Stimulated activated CD4-positive, alpha-beta T cell treated with anti-CD3 and anti-CD28 coated beads, Interleukin-1b, Interleukin-23, amount 100 ng/mL, for 1 hour (primary cell): Measurements from ENCODE around the gene MCM7.

Experiments
- DNase-seq, 2 donors: peaks; one replicate each; pipeline ENCODE4 v3.0.0-alpha.2; 2020; ENCODE audit warnings: low read depth in 2 of 2

The MCM7 gene

DNA sequence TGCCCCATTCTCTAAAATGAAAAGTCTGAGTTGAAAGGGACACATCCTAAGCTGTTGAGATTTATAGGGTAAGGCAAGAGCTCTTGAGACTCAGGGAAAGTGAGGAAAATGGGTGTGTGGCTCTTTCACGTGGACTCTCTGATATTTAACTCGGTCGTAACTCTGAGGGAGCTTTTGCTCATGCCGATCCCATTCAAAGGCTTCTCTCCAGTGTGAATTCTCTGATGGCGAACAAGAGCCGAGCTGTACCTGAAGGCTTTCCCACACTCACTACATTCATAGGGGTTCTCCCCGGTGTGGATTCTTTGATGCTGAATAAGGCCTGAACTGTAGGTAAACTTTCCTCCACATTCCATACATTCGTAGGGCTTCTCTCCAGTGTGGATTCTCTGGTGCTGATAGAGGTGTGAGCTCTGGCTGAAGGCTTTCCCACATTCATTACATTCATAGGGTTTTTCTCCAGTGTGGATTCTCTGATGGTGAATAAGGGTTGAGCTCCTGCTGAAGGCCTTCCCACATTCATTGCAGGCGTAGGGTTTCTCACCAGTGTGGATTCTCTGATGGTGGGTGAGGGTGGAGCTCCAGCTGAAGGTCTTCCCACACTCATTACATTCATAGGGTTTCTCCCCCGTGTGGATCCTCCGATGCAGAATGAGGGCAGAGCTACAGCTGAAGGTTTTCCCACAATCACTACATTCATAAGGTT lies 30.0 kb downstream of the MCM7 start:
- no peak for DNase-seq

DNA sequence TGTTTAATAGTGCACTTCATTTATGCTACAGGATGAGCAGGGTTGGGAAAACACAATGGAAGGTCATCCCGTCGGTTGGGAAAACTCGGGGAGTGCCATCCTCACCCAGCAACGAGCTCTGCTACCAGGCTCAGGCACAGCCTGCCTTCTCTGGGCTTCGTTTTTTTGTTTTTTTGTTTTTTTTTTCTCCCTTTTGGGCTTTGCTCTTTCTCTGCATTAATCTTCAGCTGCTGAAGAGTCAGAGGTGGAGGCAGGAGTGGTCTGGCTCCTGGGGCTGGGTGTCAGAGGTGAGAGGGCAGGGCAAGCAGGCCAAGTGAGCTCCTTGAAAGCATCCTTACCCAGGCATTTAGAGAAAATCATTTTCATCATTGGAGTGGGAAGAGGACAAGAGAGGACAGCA lies 31.2 kb downstream of the MCM7 start:
- DNase-seq = no peak

DNA sequence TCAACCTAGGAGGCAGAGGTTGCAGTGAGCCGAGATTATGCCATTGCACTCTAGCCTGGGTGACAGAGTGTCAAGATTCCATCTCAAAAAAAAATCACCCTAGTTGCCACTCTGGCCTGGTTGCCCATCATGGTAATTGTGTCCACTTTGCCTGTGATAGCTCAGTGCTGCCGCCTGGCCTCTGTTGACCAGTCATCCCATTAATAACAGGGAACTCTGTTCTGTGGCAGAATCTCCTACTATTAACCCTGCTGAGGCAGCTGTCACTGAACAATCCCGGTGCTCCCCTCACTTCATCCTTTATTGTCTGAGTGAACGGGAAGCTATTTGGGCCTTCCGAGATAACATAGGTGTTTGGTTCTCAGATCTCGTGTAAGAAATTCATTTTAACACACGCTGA lies 34.2 kb downstream of the MCM7 start:
- DNase-seq = no peak

DNA sequence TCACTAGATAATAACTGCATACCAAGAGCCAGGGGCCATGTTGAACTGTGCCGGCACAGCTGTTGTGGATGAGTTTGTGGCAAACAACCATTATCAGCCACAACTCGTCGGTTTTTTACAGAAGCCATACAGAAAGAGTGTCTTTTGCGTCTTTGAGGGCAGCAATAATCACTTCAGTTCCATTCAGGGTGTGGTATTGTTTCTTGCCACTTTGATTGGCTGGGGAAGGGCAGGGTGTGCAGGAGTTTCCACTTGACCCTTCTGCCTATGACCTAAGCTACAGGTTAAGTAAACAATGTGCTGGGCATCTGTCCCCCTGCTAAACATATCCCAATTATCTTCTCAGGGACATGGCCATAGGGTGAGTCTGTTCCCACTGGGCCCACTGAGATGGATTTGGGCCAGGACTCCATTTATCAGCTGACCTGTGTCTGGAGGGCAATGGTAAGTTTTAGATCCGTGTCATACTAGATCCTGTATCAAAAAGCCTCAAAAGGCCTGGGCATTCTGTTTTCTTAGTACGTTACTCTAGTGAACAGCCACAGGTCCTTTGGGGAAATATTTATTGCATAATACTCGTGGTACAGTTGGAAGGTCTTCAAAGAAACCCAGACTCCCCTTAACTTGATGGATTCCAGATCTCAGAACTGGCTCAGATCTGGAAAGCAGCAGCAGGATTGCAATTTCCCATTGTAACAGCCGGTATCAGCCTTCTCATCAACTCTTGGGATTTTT lies 35.6 kb downstream of the MCM7 start:
- DNase-seq = no peak

DNA sequence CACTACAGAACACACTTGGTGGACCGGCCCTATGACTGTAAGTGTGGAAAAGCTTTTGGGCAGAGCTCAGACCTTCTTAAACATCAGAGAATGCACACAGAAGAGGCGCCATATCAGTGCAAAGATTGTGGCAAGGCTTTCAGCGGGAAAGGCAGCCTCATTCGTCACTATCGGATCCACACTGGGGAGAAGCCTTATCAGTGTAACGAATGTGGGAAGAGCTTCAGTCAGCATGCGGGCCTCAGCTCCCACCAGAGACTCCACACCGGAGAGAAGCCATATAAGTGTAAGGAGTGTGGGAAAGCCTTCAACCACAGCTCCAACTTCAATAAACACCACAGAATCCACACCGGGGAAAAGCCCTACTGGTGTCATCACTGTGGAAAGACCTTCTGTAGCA lies 37.0 kb downstream of the MCM7 start:
- DNase-seq = no peak

DNA sequence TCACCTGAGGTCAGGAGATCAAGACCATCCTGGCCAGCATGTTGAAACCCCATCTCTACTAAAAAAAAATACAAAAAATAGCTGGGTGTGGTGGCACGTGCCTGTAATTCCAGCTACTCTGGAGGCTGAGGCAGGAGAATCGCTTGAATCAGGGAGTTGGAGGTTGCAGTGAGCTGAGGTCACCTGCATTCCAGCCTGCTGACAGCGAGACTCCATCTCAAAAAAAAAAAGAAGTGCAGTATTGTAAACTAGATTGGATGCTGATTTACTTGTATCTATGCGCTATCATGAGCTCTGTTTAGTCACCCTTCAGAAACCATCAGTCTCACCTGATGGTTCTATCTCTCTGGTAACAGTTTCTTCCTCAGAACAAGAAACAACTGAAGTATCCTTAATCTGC lies 37.8 kb downstream of the MCM7 start:
- DNase-seq = no peak

DNA sequence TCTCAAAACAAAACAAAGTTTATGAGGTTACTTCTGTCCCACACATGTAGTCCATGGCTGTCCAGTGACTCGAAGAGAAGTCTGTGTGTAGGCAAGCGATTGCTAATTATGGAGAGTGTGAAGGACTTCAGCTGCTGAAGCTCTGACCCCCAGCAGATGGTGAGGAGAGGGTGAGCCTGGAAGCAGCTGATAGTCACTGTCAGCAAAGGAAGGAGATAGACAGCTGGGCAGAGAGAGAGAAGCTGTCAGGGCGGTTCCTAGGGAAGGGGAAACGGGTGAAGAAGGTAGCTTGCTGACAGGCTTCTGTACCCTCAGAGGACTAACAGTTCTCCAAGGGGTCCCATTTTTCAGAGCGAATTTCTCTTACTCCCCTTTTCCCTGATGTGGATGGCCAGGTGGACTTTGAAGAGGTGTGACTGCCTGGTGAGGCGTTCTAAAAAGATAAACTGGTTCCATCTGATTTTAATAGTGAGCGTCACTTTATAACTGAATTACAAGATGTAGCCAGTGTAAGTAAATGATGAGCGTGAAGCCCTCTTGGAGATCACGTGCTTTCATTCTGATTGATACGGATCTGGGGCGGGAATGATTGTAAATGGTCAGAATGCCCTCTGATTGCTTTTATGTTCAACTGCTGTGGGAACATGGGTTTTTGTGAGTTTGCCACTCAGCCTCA lies 39.5 kb downstream of the MCM7 start:
- DNase-seq = no peak

DNA sequence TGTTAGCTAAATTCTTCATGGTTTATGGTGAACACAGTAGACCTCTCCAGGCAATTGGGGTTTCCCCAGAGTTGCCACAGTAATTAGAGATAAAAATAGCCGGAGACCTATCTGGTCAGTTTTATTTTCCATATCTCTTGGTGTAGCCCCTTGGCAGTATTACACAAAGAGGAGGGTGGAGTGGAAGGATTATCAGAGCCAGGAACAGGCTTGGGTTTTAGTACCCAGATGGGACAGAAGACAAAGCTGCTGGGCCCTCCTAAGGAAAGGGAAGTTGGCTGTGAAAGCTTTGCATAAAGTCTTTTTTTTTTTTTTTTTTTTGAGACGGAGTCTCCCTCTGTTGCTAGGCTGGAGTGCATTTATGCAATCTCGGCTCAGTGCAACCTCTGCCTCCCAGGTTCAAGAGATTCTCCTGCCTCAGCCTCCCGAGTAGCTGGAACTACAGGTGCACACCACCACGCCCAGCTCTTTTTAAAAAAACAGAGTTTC lies 41.9 kb downstream of the MCM7 start:
- no peak for DNase-seq

DNA sequence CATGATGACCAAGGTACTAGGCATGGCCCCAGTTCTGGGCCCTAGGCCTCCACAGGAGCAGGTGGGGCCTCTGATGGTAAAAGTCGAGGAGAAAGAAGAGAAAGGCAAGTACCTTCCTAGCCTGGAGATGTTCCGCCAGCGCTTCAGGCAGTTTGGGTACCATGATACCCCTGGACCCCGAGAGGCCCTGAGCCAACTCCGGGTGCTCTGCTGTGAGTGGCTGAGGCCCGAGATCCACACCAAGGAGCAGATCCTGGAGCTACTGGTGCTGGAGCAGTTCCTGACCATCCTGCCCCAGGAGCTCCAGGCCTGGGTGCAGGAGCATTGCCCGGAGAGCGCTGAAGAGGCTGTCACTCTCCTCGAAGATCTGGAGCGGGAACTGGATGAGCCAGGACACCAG lies 44.2 kb downstream of the MCM7 start:
- DNase-seq = no peak

DNA sequence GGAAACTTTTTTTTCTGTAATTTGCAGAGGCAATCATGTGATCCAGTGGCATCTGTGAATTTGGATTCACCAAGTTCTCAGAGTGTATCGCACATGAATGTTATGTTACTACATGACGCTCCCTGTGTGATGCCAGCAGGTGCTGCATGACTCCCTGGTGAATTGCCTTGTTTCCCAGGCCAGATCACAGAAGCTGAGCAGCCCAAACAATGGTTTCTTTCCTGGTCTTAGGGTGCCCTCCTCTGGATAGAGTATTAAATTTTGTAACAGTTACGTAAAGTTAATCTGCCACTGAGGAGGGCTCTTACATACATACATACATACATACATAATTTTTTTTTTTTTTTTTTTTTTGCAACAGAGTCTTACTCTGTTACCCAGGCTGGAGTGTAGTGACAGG lies 48.0 kb downstream of the MCM7 start:
- no peak for DNase-seq

DNA sequence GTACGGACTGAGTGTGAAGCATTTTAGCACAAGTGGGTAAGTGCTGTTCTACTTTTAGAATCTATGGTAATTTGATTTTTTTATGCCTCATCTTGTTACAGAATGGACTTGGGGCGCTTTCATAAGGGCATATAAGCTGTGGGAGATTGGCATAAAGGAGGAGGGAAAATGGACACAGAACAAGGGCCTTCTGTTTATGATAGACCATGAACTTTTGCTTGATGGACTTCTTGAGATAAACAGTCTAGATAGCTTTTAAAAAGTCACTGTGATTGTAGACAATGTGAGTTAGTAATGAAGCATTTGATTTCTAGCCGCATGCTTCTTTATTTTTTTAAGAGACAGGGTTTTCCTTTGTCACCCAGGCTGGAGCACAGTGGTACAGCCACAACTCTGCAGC lies 49.6 kb downstream of the MCM7 start:
- DNase-seq = no peak

DNA sequence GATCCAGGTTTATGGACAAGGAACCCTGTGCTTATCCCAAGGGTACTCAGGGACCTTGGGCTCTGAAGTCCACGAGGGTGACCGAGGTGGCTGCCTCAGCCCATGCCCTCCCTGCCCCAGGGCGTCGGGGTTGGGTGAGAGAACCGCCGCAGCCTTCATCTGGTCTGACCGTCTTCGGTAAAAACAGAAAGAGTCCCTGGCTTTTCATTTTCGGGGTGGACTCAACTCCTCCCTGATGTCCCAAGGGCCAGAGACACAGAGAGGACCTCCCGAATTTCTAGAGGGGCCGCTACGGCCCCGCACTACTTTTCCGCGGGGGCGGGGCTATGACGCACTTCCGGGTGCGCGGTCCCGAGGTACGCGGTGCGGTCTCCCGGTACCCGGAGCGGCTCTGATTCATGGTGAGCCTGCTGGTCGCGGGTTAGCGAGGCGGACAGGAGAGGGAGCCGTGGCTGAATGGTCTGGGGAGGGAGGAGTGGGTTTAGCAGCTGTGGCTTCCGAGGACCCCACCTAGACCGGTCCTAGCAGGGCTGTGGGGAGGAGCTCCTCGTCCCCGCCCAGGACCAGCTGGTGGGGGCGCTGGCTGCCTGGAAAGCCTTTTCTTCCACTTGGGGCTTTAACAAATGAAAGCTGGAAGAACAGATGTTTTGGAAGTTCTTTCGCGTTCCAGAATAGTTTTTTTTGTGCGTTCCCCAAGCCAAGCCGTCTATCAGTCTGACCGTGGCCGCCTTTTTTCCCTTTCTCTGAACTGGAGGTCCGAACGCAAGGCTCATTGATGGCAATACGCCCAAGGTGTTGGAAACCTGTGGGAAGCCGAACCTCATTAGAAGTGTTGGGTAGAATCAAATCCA lies 51.5 kb downstream of the MCM7 start, which contains the start of gene ZSCAN21:
Gene ZSCAN21 (plus strand): TSS at position 334 of the 851 bp plus-strand sequence. CDS start 7,233 bp downstream, outside the sequence.
- DNase-seq = peak; percentile 44 to 72

DNA sequence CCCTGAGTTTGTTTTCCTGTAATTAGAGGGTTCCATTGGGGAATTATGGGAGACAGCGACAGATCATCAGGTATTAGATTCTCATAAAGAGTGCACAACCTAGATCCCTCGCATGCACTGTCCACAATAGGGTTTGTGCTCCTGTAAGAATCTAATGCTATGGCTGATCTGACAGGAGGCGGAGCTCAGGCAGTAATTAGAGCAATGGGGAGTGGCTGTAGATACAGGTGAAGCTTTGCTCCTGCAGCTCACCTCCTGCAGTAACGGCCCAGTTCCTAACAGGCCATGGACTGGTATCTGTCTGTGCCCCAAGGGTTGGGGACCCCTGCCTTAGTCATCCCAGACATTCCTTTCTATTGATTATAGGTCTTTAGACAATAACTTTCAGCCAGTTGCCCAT lies 52.5 kb downstream of the MCM7 start:
- no peak for DNase-seq

DNA sequence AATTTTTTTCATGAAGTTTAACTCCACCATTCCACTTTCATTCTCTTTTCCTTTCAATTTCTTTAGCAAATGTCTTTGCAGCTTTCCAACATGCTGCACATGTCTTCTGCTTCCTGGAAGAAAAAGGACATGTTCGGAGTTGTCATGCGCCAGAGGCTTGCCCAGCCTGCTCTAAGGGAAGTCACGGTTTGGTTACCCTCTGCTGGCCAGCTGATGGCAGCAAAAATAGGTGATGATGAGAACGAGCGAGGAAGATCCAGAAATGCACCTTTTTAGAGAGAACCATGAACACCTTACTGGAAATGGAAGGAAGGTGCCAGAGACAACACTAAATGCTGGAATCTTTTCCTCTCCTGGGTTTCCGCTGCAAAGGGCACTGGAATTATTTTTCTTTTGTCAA lies 56.5 kb downstream of the MCM7 start:
- no peak for DNase-seq
